ENCODE data around the gene PTTG1IP.
"Not testable (repeated sequence)": the region's sequence is repeated elsewhere in the genome, so short reads cannot be mapped to it uniquely, and the experiment has no call there.

The PTTG1IP gene, protein sequence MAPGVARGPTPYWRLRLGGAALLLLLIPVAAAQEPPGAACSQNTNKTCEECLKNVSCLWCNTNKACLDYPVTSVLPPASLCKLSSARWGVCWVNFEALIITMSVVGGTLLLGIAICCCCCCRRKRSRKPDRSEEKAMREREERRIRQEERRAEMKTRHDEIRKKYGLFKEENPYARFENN

DNA sequence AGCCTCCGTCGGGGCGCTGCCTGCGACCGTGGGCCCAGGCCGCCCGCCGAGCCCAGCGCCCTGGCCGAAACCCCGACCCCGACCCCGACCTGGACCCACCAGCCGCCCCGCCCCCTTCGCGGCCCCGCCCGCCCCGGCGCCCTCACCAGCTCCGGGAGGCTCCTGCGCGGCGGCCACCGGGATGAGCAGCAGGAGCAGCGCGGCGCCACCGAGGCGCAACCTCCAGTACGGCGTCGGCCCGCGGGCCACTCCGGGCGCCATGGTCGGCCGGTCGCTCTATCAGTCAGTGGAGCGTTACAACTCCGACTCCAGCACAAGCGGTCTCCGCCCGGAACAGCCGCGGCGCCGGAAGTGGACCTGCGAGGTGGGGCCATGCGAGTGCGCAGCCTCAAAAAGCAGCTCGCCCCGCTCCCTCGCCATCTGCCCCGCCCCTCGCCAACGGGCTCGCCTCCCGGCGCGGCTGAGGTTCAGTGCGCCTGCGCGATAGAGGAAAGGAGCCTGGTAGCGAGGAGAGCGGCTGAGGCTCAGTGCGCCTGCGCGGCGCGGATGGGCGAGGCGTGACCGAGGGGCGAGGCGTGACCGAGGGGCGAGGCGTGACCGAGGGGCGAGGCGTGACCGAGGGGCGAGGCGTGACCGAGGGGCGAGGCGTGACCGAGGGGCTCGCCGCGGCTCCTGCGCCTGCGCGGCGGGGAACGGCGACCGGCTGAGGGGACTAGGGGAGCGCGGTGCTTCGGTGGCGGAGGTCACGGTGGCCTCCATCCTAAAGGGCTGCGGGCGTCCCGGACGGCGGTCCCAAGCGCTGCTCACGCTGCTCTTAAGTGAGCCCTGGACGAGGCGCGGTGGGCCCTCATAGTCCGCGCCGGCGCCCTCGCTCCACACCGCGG is at the start of gene PTTG1IP:
TSS of gene PTTG1IP (minus strand) at position 335 of the 884 bp plus-strand sequence. CDS start at position 261, 74 bp downstream.
- in situ Hi-C loops (cut with MboI; ENCODE audit: low sequenced_read_pairs) = no loop called here

DNA sequence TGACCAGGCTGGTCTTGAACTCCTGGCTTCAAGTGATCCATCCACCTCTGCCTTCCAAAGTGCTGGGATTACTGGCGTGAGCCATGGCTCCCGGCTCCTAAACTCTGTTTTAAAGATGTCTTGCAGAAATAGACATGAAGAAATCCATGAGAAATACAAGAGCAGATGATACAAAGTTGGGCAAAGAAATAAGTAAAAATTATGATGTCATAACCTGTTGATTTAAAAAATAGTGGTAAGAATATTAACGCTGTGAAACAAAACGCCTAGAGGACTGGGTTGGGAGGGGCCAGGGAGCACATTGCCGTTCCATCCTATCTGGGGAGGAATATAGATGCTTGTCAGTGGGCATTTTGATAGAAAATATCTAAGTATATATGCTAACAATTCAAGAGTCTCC is 48.4 kb upstream of the PTTG1IP start:
- in situ Hi-C loops (cut with MboI; ENCODE audit: low sequenced_read_pairs) = no loop called here

DNA sequence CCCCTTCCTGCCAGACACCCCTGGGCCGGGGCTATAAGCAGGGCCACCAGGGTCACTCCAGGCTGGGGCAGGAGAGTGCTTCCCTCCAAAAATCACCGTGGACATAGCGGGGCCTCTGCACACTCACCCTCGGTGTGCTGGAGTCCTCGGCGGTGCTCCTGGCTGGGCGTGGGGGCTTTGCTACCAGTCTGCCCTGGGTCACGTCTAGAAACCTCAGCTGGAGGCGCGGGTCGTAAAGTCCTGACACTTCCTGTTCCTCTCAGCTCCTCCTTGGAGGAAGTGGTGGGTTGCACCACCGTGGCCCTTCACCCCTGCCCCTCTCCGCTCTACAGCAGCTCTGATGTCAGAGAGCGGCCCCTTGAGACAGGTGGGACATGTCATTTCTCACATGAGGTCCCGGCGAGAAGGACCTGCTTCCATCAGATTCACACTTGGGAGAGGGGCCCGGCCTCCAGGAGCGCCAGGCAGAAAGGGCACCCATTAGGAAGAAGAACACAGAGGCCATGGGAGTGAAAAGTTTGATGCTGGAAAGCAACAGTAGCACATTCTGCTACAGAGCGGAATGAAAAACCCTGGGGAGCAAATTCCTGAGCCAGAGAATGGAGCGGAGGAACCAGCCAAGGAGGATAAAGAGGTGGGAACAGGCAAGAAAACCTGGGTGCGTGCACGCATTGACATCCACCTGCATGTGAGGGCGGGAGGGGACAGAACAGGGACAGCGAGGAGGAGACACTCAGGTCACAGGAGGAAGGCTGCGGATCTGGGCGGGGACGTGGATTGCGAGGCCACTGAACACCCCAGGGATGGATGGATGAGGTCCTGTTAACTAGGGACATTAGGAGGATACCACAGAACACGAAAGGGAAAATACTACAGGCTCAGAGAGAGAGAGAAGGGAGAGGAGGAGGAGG is 47.5 kb upstream of the PTTG1IP start, which contains the start of gene ITGB2:
TSS of gene ITGB2 (minus strand) at position 206 of the 911 bp plus-strand sequence. CDS start 10,117 bp downstream, outside the sequence.
- in situ Hi-C loops (cut with MboI; ENCODE audit: low sequenced_read_pairs) = no loop called here

DNA sequence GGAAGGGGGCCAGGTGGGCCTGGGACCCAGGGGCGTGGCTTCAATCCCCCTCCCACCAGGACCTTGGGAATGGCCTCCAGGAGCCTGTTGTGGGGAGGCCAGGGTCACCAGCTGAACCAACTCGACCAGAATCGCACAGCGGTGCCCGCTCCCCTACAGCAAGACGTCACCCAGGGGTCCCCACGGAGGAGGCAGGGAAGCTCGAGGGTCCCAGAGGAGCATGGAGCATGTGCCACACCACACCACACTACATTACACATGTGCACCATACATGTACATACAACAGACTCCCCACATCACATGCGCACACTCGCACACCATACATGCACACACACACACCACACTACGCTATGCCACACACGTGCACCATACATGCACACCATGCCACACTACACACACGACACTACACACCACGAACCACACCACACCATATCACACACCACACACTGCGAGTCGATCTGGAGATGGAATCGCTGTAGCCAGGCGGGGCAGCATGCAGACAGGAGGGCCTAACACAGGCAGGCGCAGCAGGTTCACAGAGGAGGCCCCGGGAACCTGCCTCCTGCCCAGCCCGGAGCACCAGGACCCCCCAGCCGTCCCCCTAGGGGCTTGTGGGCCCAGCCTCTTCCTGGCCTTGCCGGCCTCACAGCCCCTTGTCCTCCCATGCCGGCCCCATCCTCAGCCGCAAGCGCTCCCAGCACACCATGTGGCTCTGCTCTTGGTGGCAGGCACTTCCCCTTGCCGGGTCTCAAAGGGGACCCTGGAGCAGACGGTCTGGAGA is 46.6 kb upstream of the PTTG1IP start:
- in situ Hi-C loops (cut with MboI; ENCODE audit: low sequenced_read_pairs) = no loop called here

DNA sequence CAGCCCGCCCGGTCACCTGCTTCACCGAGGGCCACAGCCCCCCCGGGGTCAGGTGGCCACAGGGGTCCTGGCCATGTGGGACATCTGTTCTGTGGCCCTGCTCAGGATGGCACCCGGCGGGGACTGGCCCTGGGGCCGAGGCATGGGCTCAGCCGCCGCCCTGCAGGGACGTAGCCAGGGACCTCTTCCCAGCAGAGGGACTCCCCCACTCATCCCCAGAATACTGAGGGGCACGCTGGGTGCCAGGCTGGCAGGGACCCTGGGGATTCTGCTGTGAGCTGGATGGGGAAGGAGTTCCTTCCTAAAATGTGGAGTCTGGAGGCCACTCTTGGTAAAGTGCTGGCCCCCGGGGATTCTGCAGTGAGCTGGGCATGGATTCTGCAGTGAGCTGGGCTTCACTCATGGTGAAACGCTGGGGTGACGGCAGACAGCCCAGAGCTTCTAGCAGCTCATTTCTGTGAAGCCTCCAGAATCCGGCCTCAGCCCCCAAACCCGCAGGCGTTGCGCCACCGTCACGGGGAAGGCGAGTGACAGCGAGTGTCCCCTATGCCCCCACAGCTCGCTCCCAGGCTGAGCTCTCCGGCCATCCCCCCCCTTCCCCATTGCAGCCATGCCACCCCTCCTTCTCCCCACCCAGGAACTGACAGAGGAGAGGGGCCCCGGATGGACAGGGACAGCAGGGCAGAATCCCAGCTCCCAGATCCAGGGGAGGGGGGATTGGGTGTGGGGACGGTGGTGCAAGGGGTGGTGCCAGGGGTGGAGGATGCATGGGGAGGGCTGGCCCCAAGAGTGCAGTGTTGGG is 45.8 kb upstream of the PTTG1IP start:
- in situ Hi-C loops (cut with MboI; ENCODE audit: low sequenced_read_pairs) = no loop called here

DNA sequence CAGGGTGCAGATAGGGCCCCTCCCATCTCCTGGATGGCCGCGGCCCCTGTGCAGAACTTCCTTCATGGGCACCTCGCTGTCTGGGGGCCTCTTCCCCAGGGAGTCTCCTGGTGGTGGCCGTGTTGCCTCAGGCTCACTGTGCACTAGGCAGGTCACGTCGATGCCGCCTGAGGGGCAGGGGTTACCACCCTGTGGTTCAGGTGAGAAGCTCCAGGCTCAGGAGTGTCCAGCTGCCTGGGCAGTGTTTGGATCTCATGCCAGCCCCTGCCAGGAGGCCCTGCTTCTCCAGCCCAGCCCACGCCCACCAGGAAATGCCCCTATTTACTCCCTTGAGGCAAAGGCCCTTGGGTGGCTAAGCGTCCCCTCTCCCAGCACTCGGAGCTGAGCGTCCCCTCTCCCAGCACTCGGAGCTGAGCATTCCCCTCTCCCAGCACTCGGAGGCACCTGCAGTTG is 45.1 kb upstream of the PTTG1IP start:
- in situ Hi-C loops (cut with MboI; ENCODE audit: low sequenced_read_pairs) = no loop called here

DNA sequence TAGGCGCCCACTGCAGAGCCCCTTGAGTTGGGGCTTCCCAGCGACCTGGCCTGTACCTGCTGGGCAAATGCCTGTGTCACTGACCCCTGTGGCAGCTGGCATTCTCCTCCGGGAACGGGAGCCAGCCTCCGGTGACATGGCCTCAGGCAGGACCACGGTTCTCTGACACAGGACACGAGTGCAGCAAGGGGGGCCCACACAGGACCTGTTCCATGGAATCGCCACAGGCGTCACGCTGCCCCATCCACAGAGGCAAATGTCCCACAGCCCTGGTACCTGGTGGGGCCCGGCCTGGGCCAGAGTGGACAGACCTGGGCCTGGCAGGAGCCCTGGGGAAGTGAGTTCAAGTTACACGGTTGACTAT is 44.6 kb upstream of the PTTG1IP start:
- in situ Hi-C loops (cut with MboI; ENCODE audit: low sequenced_read_pairs) = no loop called here

DNA sequence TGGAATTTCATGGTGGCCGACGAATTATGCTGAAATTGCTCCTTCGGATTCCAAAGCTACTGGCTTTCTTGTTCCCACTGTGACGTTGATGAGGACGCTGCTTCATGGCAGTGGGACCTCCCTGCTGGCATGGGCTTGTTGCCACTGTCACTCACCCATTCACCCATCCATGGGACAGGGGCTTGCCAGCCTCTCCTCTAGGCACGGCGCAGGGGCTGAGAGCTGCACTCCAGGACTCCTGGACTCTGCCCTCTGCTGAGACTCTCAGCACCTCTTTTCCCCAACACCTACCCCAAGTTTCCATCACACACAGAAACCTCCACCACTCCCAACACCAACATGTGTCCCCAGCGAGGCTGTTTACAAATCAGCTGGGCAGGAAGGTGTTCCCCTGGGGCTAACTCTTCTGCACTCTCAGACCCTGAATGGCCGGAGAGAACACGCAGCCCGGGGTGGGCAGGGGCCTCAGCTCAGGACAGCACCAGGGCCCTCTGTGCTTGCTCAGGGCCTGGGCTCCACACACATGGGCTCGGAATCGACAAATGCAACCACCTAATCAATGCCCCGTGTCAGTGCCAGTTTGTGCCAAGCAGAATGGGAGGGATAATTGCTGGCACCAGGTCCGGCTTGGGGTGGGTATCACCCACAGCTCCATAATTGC is 44.1 kb upstream of the PTTG1IP start:
- in situ Hi-C loops (cut with MboI; ENCODE audit: low sequenced_read_pairs) = no loop called here

DNA sequence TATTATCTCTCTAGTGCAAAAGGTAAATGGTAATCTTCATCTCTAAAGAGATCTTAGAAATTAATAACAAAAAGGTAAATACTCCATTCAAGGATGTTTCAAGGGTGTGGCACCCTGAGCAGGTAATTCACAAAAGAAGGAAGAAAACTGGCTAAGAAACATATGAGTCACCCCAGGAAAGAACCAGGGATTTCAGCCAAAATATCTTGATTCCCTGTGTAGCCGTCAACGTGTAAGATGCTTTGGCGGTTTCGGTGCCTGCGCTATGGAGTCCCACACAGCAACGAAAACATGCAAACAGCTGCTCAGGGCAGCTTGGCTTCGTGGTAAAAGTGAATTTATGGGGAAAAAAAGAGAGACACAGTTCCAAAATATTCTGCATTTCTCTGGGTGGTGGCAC is 43.5 kb upstream of the PTTG1IP start:
- in situ Hi-C loops (cut with MboI; ENCODE audit: low sequenced_read_pairs) = no loop called here

DNA sequence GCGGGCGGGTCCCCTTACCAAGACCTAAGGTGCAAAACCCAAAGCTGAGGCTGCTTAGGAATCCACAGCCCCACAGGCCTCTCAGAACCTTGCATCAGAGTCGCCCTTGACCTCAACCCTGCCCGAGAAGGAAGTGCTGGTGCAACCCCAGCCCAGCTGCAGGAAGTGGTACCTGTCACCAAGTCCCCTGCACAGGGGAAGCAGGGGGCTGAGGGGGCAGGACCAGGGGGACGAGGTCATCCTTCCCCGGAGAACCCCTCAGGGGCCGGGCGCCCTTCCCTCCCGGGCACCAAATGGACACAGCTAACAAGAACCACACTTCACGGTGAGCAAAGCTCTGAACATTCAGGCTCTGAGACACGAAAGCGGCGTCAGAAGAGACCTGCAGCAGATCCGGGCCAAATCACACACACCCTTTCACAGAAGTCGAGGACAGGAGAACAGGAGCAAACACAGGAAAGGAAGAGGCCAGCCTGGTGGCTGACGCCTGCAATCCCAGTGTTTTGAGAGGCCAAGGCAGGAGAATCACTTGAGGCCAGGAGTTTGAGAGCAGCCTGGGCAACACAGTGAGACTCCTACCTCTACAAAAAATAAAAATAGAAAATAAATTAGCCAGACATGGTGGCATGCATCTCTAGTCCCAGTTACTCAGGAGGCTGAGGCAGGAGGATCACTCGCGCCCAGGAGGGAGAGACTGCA is 40.8 kb upstream of the PTTG1IP start:
- in situ Hi-C loops (cut with MboI; ENCODE audit: low sequenced_read_pairs) = no loop called here

DNA sequence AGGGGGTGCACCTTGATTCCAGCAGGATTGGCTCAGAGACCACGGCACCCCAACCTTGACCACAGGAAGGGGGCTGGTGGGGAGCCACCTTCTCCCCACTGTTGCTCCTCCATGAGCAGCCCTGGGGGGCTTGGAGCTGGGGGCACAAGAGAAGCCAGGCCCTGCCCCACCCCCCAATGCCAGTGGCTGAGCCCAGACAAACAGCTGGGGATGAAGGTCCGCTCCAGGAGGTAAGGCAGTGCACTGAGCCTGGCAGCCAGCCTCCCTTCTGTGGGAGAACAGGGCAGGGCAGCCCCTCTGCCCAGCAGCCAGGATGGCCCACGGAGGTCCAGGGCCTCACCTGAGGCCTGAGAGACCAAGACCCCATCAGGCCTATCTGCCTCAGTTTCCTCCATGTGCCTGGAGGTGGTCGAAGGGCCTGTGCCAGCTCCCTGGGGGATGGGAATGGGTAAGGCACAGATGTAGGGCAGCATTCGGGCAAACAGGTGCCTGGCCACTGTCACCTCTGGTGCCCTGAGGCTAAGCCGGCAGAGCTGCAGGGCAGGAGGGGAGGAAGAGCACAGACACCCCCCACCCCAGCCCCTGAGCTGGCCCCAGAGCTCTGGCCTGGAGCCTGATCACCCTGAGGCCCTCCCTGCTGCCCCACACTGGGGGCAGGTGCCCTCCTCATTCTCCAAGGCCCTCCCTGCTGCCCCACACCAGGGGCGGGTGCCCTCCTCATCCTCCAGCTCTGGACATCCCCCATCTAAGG is 40.1 kb upstream of the PTTG1IP start:
- in situ Hi-C loops (cut with MboI; ENCODE audit: low sequenced_read_pairs) = no loop called here

DNA sequence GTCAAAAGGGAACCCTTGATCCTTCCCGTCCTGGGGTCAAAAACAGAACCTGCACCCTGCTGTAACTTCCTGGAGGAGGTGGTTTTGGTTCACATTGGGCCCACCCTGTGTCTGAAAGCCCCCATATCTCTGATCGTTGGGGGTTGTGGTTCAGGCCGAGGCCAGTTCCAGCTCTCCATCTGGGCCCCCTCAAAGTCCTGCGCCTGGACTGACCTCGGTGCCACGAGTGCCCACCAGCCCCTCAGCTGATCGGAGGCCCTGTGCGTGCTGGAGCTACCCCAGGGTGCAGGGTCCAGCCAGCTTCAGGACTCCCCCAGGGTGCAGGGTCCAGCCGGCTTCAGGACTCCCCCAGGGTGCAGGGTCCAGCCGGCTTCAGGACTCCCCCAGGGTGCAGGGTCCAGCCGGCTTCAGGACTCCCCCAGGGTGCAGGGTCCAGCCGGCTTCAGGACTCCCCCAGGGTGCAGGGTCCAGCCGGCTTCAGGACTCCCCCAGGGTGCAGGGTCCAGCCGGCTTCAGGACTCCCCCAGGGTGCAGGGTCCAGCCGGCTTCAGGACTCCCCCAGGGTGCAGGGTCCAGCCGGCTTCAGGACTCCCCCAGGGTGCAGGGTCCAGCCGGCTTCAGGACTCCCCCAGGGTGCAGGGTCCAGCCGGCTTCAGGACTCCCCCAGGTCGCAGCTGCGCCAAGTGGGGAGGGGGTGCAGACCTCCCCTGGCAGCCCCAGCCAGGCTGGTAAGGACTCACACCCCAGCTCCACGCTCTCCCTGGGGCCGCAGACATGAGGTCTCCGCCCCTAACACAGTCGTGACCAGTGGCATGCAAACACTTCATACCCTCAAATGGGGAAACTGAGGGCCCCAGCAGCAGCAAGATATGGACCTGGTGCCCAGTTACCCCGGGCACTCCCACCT is 39.3 kb upstream of the PTTG1IP start:
- in situ Hi-C loops (cut with MboI; ENCODE audit: low sequenced_read_pairs) = not testable (repeated sequence)

DNA sequence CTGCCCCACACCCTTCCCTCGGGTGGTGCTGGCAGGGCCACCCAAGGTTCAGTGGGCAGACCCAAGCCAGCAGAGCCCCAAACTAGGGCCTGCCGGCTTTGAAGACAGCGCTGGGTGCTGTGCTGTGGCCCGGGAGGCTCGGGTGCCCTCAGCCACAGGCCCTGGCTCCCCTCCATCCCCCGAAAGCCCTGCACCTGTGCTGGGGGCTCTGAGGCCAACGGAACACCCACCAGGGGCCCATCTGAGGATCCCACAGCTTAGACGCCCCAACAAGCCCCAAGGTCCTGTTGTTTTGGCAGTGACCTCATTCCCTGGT is 38.6 kb upstream of the PTTG1IP start:
- in situ Hi-C loops (cut with MboI; ENCODE audit: low sequenced_read_pairs) = no loop called here

DNA sequence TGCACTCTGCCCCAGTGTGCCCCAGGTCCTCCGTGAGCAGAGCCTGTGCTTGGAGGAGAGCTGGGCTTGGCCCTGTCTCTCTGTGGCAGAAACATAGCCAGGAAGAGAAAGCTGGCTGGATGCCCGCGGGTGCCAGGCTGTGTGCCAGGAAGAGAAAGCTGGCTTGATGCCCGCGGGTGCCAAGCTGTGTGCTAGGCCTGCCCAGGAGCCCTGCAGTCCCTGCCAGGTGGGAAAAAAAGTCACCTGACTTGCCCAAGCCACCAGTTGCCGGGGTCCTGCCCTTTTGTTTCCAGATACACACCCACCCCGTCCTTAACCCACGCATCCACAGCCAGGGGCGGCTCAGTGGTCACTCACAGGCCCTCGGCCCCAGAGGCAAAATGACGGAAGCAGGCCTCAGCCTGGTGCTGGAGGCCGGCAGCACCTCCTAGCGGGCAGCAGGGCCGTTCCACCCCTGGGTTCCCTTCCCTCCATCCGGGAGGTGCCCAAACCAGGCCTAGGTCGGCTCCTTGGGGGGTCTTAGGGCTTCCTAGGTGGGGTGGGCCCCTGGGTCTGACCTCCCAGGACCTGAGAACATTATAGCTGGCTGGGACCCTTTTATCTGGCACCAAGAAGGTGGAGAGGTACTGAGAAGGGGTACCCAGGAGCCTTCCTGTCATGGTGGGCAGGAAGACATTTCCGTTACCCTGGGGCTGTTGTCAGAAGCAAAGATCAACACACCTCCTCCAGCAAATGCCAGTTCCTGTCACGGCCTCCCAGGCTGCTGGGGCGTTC is 38.1 kb upstream of the PTTG1IP start:
- in situ Hi-C loops (cut with MboI; ENCODE audit: low sequenced_read_pairs) = no loop called here

DNA sequence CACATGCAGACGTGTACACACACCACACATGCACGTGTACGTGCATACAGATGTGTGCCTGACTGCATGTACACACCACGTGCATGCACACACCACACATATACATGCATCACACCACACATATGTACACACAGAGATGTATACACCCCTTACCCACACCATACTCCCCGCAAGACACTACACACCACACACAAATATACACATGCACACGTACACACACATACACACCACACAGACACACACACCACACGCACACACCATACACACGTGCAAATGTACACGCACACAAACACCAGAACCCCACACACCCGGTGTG is 37.5 kb upstream of the PTTG1IP start:
- in situ Hi-C loops (cut with MboI; ENCODE audit: low sequenced_read_pairs) = no loop called here

All from hTERT RPE-1 (cell line).